HEK293 (cell line): Measurements from ENCODE around the gene MLLT6.

Source experiments
- GLIS1 ChIP-seq: fragments of 450-650 bp; formaldehyde crosslinking; IDR thresholded peaks from 2 replicates; pipeline ENCODE4 v1.5.1; 2016; ENCODE audit warnings: missing biosample characterization, missing genetic modification characterization
- KLF1 ChIP-seq: fragments of 450-650 bp; formaldehyde crosslinking; IDR thresholded peaks from 2 replicates; pipeline ENCODE4 v1.5.1; 2016; ENCODE audit warnings: missing biosample characterization, missing genetic modification characterization
- KLF16 ChIP-seq: fragments of 450-650 bp; formaldehyde crosslinking; IDR thresholded peaks from 2 replicates; pipeline ENCODE4 v1.5.1; 2017; ENCODE audit warnings: missing biosample characterization, missing genetic modification characterization
- KLF7 ChIP-seq: fragments of 450-650 bp; formaldehyde crosslinking; IDR thresholded peaks from 2 replicates; pipeline ENCODE4 v1.5.1; 2016; ENCODE audit warnings: missing biosample characterization, missing genetic modification characterization, borderline replicate concordance
- OVOL3 ChIP-seq: fragments of 450-650 bp; formaldehyde crosslinking; IDR thresholded peaks from 2 replicates; pipeline ENCODE4 v1.5.1; 2016; ENCODE audit warnings: missing biosample characterization, missing genetic modification characterization
- SCRT1 ChIP-seq: fragments of 450-650 bp; formaldehyde crosslinking; IDR thresholded peaks from 2 replicates; pipeline ENCODE4 v1.5.1; 2016; ENCODE audit warnings: missing biosample characterization, missing genetic modification characterization, borderline replicate concordance
- SETDB1 ChIP-seq: IDR thresholded peaks from one replicate; pipeline ENCODE4 v1.6.1; 2017; ENCODE audit warnings: mild to moderate bottlenecking, low read length, moderate library complexity, mixed read lengths; ENCODE audit not compliant: insufficient read length
- SP3 ChIP-seq: fragments of 450-650 bp; formaldehyde crosslinking; IDR thresholded peaks from 2 replicates; pipeline ENCODE4 v1.5.1; 2016; ENCODE audit warnings: missing biosample characterization, missing genetic modification characterization
- TRIM28 ChIP-seq: IDR thresholded peaks from 2 replicates; pipeline ENCODE4 v1.6.1; 2011; ENCODE audit warnings: low read length, control low read depth, borderline replicate concordance
- YY2 ChIP-seq: fragments of 450-650 bp; formaldehyde crosslinking; IDR thresholded peaks from 2 replicates; pipeline ENCODE4 v1.5.1; 2016; ENCODE audit warnings: missing biosample characterization, missing genetic modification characterization
- ZBTB17 ChIP-seq: fragments of 450-650 bp; formaldehyde crosslinking; IDR thresholded peaks from 2 replicates; pipeline ENCODE4 v1.5.1; 2016; ENCODE audit warnings: missing biosample characterization, missing genetic modification characterization
- ZBTB48 ChIP-seq: fragments of 450-650 bp; formaldehyde crosslinking; IDR thresholded peaks from 2 replicates; pipeline ENCODE4 v1.5.1; 2016; ENCODE audit warnings: missing biosample characterization, missing genetic modification characterization
- ZBTB8A ChIP-seq: fragments of 450-650 bp; formaldehyde crosslinking; IDR thresholded peaks from 2 replicates; pipeline ENCODE4 v1.5.1; 2016; ENCODE audit warnings: missing biosample characterization, missing genetic modification characterization
- ZEB2 ChIP-seq: fragments of 450-650 bp; formaldehyde crosslinking; IDR thresholded peaks from 2 replicates; pipeline ENCODE4 v1.5.1; 2016; ENCODE audit warnings: missing biosample characterization, missing genetic modification characterization
- ZFHX2 ChIP-seq: fragments of 450-650 bp; formaldehyde crosslinking; conservative IDR thresholded peaks from 2 replicates; pipeline ENCODE4 v1.5.1; 2016; ENCODE audit warnings: missing biosample characterization, missing genetic modification characterization
- ZNF121 ChIP-seq: fragments of 450-650 bp; formaldehyde crosslinking; IDR thresholded peaks from 2 replicates; pipeline ENCODE4 v1.5.1; 2016; ENCODE audit warnings: missing biosample characterization, missing genetic modification characterization
- ZNF132 ChIP-seq: fragments of 450-650 bp; formaldehyde crosslinking; IDR thresholded peaks from 2 replicates; pipeline ENCODE4 v1.5.1; 2017; ENCODE audit warnings: missing biosample characterization, missing genetic modification characterization, borderline replicate concordance
- ZNF146 ChIP-seq: fragments of 450-650 bp; formaldehyde crosslinking; IDR thresholded peaks from 2 replicates; pipeline ENCODE4 v1.5.1; 2016; ENCODE audit warnings: missing biosample characterization, missing genetic modification characterization
- ZNF155 ChIP-seq: fragments of 450-650 bp; formaldehyde crosslinking; IDR thresholded peaks from 2 replicates; pipeline ENCODE4 v1.5.1; 2016; ENCODE audit warnings: missing biosample characterization, missing genetic modification characterization
- ZNF184 ChIP-seq: fragments of 450-650 bp; IDR thresholded peaks from 2 replicates; pipeline ENCODE4 v1.5.1; 2018; ENCODE audit warnings: missing biosample characterization, mild to moderate bottlenecking, missing genetic modification characterization
- ZNF302 ChIP-seq: fragments of 450-650 bp; formaldehyde crosslinking; IDR thresholded peaks from 2 replicates; pipeline ENCODE4 v1.5.1; 2016; ENCODE audit warnings: missing biosample characterization, missing genetic modification characterization, low read depth
- ZNF324 ChIP-seq: fragments of 450-650 bp; formaldehyde crosslinking; IDR thresholded peaks from 2 replicates; pipeline ENCODE4 v1.5.1; 2016; ENCODE audit warnings: missing biosample characterization, missing genetic modification characterization
- ZNF354C ChIP-seq: fragments of 450-650 bp; formaldehyde crosslinking; IDR thresholded peaks from 2 replicates; pipeline ENCODE4 v1.5.1; 2016; ENCODE audit warnings: missing biosample characterization, missing genetic modification characterization, low read depth, borderline replicate concordance
- ZNF366 ChIP-seq: fragments of 450-650 bp; formaldehyde crosslinking; conservative IDR thresholded peaks from 2 replicates; pipeline ENCODE4 v1.5.1; 2016; ENCODE audit warnings: missing biosample characterization, missing genetic modification characterization
- ZNF37A ChIP-seq: fragments of 450-650 bp; IDR thresholded peaks from 2 replicates; pipeline ENCODE4 v1.5.1; 2018; ENCODE audit warnings: missing biosample characterization, missing genetic modification characterization
- ZNF426 ChIP-seq: fragments of 450-650 bp; formaldehyde crosslinking; IDR thresholded peaks from 2 replicates; pipeline ENCODE4 v1.5.1; 2017; ENCODE audit warnings: missing biosample characterization, missing genetic modification characterization, mild to moderate bottlenecking, inconsistent platforms, moderate library complexity
- ZNF473 ChIP-seq: fragments of 450-650 bp; formaldehyde crosslinking; IDR thresholded peaks from 2 replicates; pipeline ENCODE4 v1.5.1; 2017; ENCODE audit warnings: missing biosample characterization, missing genetic modification characterization
- ZNF558 ChIP-seq: fragments of 450-650 bp; formaldehyde crosslinking; IDR thresholded peaks from 2 replicates; pipeline ENCODE4 v1.5.1; 2016; ENCODE audit warnings: missing biosample characterization, missing genetic modification characterization
- ZNF600 ChIP-seq: fragments of 450-650 bp; formaldehyde crosslinking; IDR thresholded peaks from 2 replicates; pipeline ENCODE4 v1.5.1; 2016; ENCODE audit warnings: missing biosample characterization, missing genetic modification characterization
- ZNF621 ChIP-seq: fragments of 450-650 bp; formaldehyde crosslinking; IDR thresholded peaks from 2 replicates; pipeline ENCODE4 v1.5.1; 2017; ENCODE audit warnings: missing biosample characterization, missing genetic modification characterization
- ZNF768 ChIP-seq: fragments of 450-650 bp; formaldehyde crosslinking; IDR thresholded peaks from 2 replicates; pipeline ENCODE4 v1.5.1; 2018; ENCODE audit warnings: missing biosample characterization, mild to moderate bottlenecking, missing genetic modification characterization
- ZNF776 ChIP-seq: fragments of 450-650 bp; formaldehyde crosslinking; IDR thresholded peaks from 2 replicates; pipeline ENCODE4 v1.5.0; 2017; ENCODE audit warnings: missing biosample characterization, missing genetic modification characterization, borderline replicate concordance
- TF ChIP-seq, protein P1 (sequence below): fragments of 450-650 bp; formaldehyde crosslinking; IDR thresholded peaks from 2 replicates; pipeline ENCODE4; 2016; ENCODE audit warnings: missing biosample characterization, missing genetic modification characterization
- TF ChIP-seq, protein P2 (sequence below): fragments of 450-650 bp; formaldehyde crosslinking; IDR thresholded peaks from 2 replicates; pipeline ENCODE4 v1.5.1; 2016; ENCODE audit warnings: missing biosample characterization, missing genetic modification characterization
- TF ChIP-seq, protein P3 (sequence below): fragments of 450-650 bp; formaldehyde crosslinking; IDR thresholded peaks from 2 replicates; pipeline ENCODE4 v1.5.1; 2016; ENCODE audit warnings: missing biosample characterization, missing genetic modification characterization
- TF ChIP-seq, protein P4 (sequence below): fragments of 450-650 bp; formaldehyde crosslinking; IDR thresholded peaks from 2 replicates; pipeline ENCODE4 v1.5.1; 2016; ENCODE audit warnings: missing biosample characterization, missing genetic modification characterization

The MLLT6 gene

DNA sequence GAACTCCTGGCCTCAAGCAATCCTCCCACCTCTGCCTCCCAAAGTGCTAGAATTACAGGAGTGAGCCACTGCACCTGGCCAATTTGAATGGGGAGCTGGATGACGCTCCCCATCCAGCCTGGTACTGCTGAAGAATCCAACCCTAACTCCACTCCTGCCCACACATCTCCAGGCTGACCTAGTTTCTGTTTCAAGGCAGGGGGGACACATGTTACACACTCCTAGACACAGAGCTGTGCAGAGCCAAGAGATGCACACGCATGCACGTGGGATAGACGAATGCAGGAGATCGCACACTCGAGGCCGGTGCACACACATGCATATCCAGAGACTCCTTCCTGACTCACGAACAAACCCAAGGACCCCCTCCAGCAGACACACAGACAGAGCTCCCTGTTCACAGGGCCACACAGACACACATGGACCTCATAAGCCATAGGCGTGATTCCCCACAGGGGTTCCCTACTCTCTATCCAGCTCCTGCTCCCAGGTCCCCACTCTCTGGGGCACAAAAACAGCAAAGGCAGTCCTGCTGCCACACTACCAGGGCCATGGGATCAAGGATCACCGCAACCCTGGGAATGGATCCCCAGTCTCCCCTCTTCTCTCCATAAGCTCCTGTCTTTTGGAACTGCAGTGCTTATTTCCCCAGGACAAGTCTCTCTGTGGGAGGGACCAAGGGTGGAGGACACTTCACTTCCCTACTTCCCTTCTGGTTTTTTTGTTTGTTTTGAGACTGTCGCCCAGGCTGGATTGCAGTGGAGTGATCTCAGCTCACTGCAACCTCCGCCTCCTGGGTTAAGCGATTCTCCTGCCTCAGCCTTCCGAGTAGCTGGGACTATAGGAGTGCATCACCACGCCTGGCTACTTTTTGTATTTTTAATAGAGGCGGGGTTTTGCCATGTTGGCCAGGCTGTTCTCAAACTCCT lies 44.7 kb upstream of the MLLT6 start (continued):
- TF ChIP-seq ZEB2: no peak
- TF ChIP-seq GLIS1 (tag by site-specific recombination): peak; percentile 34; the same call in 1 of the 2 replicates
- peak; percentile 69; the same call in 1 of the 2 replicates for TF ChIP-seq ZNF600 (tag by site-specific recombination)
- no peak for TF ChIP-seq SP3
- no peak for TF ChIP-seq ZNF366 (tag by site-specific recombination)
- no peak for TF ChIP-seq ZBTB8A (tag by site-specific recombination)
- peak; percentile 51 for TF ChIP-seq ZFHX2 (tag by site-specific recombination)
- no peak for TF ChIP-seq ZNF302 (tag by site-specific recombination)
- TF ChIP-seq, protein P1, sequence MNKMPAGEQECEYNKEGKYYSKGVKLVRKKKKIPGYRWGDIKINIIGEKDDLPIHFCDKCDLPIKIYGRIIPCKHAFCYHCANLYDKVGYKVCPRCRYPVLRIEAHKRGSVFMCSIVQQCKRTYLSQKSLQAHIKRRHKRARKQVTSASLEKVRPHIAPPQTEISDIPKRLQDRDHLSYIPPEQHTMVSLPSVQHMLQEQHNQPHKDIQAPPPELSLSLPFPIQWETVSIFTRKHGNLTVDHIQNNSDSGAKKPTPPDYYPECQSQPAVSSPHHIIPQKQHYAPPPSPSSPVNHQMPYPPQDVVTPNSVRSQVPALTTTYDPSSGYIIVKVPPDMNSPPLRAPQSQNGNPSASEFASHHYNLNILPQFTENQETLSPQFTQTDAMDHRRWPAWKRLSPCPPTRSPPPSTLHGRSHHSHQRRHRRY (tag by site-specific recombination): no peak
- no peak for TF ChIP-seq ZNF768 (tag by site-specific recombination)
- no peak for TF ChIP-seq TRIM28
- TF ChIP-seq, protein P2, sequence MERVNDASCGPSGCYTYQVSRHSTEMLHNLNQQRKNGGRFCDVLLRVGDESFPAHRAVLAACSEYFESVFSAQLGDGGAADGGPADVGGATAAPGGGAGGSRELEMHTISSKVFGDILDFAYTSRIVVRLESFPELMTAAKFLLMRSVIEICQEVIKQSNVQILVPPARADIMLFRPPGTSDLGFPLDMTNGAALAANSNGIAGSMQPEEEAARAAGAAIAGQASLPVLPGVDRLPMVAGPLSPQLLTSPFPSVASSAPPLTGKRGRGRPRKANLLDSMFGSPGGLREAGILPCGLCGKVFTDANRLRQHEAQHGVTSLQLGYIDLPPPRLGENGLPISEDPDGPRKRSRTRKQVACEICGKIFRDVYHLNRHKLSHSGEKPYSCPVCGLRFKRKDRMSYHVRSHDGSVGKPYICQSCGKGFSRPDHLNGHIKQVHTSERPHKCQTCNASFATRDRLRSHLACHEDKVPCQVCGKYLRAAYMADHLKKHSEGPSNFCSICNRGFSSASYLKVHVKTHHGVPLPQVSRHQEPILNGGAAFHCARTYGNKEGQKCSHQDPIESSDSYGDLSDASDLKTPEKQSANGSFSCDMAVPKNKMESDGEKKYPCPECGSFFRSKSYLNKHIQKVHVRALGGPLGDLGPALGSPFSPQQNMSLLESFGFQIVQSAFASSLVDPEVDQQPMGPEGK: no peak; the same call in 1 of the 2 replicates
- no peak for TF ChIP-seq ZNF132 (tag by site-specific recombination)
- TF ChIP-seq KLF16 (tag by site-specific recombination): no peak
- TF ChIP-seq, protein P3, sequence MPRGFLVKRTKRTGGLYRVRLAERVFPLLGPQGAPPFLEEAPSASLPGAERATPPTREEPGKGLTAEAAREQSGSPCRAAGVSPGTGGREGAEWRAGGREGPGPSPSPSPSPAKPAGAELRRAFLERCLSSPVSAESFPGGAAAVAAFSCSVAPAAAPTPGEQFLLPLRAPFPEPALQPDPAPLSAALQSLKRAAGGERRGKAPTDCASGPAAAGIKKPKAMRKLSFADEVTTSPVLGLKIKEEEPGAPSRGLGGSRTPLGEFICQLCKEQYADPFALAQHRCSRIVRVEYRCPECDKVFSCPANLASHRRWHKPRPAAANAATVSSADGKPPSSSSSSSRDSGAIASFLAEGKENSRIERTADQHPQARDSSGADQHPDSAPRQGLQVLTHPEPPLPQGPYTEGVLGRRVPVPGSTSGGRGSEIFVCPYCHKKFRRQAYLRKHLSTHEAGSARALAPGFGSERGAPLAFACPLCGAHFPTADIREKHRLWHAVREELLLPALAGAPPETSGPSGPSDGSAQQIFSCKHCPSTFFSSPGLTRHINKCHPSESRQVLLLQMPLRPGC (tag by site-specific recombination): no peak
- no peak for TF ChIP-seq ZNF473 (tag by site-specific recombination)
- no peak for TF ChIP-seq ZNF558 (tag by site-specific recombination)
- TF ChIP-seq ZNF121 (tag by site-specific recombination): no peak
- no peak for TF ChIP-seq YY2 (tag by site-specific recombination)
- TF ChIP-seq ZNF776 (tag by site-specific recombination): no peak
- TF ChIP-seq ZNF621 (tag by site-specific recombination): no peak
- TF ChIP-seq SCRT1 (tag by site-specific recombination): no peak
- TF ChIP-seq ZNF184 (tag by site-specific recombination): no peak
- no peak for TF ChIP-seq ZBTB48 (tag by site-specific recombination)
- TF ChIP-seq KLF1: 0 out of 2 replicates have a peak, but pooled peaks have one; percentile 33
- TF ChIP-seq SETDB1: no peak
- TF ChIP-seq OVOL3 (tag by site-specific recombination): no peak
- TF ChIP-seq ZNF155 (tag by site-specific recombination): no peak
- no peak for TF ChIP-seq ZNF37A (tag by site-specific recombination)
- TF ChIP-seq KLF7 (tag by site-specific recombination): no peak
- TF ChIP-seq ZNF146: no peak
- TF ChIP-seq, protein P4, sequence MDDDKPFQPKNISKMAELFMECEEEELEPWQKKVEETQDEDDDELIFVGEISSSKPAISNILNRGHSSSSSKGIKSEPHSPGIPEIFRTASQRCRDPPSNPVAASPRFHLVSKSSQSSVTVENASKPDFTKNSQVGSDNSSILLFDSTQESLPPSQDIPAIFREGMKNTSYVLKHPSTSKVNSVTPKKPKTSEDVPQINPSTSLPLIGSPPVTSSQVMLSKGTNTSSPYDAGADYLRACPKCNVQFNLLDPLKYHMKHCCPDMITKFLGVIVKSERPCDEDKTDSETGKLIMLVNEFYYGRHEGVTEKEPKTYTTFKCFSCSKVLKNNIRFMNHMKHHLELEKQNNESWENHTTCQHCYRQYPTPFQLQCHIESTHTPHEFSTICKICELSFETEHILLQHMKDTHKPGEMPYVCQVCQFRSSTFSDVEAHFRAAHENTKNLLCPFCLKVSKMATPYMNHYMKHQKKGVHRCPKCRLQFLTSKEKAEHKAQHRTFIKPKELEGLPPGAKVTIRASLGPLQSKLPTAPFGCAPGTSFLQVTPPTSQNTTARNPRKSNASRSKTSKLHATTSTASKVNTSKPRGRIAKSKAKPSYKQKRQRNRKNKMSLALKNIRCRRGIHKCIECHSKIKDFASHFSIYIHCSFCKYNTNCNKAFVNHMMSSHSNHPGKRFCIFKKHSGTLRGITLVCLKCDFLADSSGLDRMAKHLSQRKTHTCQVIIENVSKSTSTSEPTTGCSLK: no peak
- no peak for TF ChIP-seq ZNF324 (tag by site-specific recombination)
- TF ChIP-seq ZNF426: no peak
- peak; percentile 79 for TF ChIP-seq ZBTB17 (tag by site-specific recombination)
- no peak for TF ChIP-seq ZNF354C (tag by site-specific recombination)
